TTC549 (cell line): ENCODE results near the gene AMDHD2.
"Not testable (repeated sequence)": the region's sequence is repeated elsewhere in the genome, so short reads cannot be mapped to it uniquely, and the experiment has no call there.

Experiments used
- FAIRE-seq: peaks from 2 replicates; lab custom pipeline; 2012; peaks lifted over from hg19 to GRCh38; lab: Jason Lieb, UNC

The AMDHD2 gene

DNA sequence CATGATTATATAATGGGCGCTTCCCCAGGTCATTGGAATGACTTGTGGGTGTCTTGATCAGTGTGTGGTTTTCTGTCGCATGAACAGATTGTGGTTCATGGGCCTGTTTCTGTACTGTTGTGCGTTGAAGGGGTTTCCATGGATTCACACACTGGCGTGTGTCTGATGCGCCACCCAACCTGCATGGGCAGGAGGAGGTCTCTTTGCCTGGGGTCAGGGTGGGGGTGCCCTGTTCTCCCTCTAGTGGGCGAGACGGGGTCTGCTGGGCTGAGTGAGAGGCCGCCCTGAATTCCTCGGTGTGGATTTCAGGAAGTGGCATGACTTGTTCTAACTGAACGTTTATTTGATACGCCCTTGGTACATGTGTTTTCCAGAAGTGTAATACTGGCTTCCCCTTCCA, 60.0 kb downstream of the AMDHD2 start:
- FAIRE-seq: not testable (repeated sequence)

- not testable (repeated sequence) for FAIRE-seq
These were observed 60.6 kb downstream of the AMDHD2 start for GRCh38 chr16:2580818-2581217.
